ENCODE measurements around the gene INPP5A. TPM values are rescaled to one million over a fixed set of nuclear protein-coding genes. Genes with fewer than 3 reads are reported as not detected.

Gene INPP5A
- total and polyA plus RNA-seq, 2 donors (not counting 1 experiment from before 2014, with no cell fraction given), result 9.3 to 87.8 TPM

DNA sequence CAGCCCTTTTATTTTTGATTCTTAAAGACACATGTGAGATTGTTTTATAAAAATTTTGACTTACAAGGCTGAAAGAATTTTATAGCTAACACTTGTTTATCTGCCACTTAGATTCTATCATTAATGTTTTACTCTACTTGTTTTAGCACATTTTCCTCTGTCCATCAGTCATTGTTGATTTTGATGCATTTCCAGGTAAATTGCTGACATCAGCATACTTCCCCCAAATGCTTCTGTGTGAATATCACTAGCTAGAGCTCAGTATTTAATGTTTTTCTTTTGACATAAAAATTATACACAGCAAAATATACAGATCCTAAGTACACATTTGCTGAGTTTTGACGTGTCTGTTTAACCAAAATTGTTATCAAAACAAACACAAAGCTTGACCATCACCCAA is 43.0 kb downstream of the INPP5A start:
- ATAC-seq (ENCODE audit: low read depth) (no peak), DNase-seq (no peak)
- Histone ChIP-seq H3K4me2 (replicated peaks; ENCODE audit: low read depth, low read length, poor library complexity, severe bottlenecking) (peak overlapping the region; percentile 13), H3K79me2 (ENCODE audit: control insufficient read depth, insufficient read depth, low read length) (peaks cover 96% of the 10 kb centered on the region), H3K9me3 (ENCODE audit: control extremely low read depth in 1 of 3, control insufficient read depth in 2 of 3, insufficient read depth in 1 of 3, low read length in 2 of 3) (peaks cover 0 to 9% (median 0%) of the 10 kb centered on the region in 3 donors), H3K27me3 (replicated peaks in 1 of 4; ENCODE audit: control extremely low read depth in 1 of 4, control insufficient read depth in 3 of 4, insufficient read depth in 4 of 4, low read length in 3 of 4) (no peaks in the 10 kb centered on the region), H3K4me3 (ENCODE audit: control extremely low read depth in 1 of 5, extremely low read depth in 1 of 5, insufficient read depth in 1 of 5, low read depth in 2 of 5, low read length in 4 of 5) (no peak overlapping the region), H3K9ac (ENCODE audit: low read length) (no peak overlapping the region), H4K20me1 (ENCODE audit: control insufficient read depth, insufficient read depth, low read length, poor library complexity, severe bottlenecking) (peaks cover 44% of the 10 kb centered on the region), H3K27ac (ENCODE audit: low read length in 2 of 2) (peak overlapping the region in 1 of 2 donors; percentile 56), H3K36me3 (replicated peaks in 1 of 2; ENCODE audit: control extremely low read depth in 1 of 2, control insufficient read depth in 1 of 2, extremely low read depth in 1 of 2, insufficient read depth in 2 of 2, low read length in 1 of 2) (no peaks in the 10 kb centered on the region), H2AFZ (ENCODE audit: insufficient read depth, low read depth, low read length, poor library complexity, severe bottlenecking) (no peak overlapping the region), H3K4me1 (ENCODE audit: control insufficient read depth in 2 of 2, insufficient read depth in 2 of 2, low read length in 2 of 2) (peaks cover 28 to 43% of the 10 kb centered on the region in 2 donors)
- H3K27me3 Mint-ChIP-seq, result no peaks in the 10 kb centered on the region
- POLR2A ChIA-PET, result no interaction called here
- peaks cover 72% of the 10 kb centered on the region for H3K4me1 Mint-ChIP-seq
- no peaks in the 10 kb centered on the region for H3K9me3 Mint-ChIP-seq (ENCODE audit: insufficient read depth)
- WGBS (ENCODE audit: insufficient coverage), result 80% methylated on average over 1 of the region's 1 CpG
- intact Hi-C loops (cut with micrococcal nuclease), result no loop called here
- H3K27ac Mint-ChIP-seq, result peak overlapping the region; percentile 70
- H3K4me3 Mint-ChIP-seq, result peak overlapping the region; percentile 57
- CTCF ChIA-PET, result interaction anchor here (0.9 to 2.8 kb wide), 4 partner anchors 9 to 23 kb away, joined by 3 to 10 read pairs (median 4); no protein-coding TSS in a partner anchor
- no peak for TF ChIP-seq EZH2 (IDR thresholded peaks at IDR 0.05; ENCODE audit: borderline replicate concordance, insufficient read depth, low read depth, low read length, poor library complexity, severe bottlenecking)
- TF ChIP-seq, protein P1, sequence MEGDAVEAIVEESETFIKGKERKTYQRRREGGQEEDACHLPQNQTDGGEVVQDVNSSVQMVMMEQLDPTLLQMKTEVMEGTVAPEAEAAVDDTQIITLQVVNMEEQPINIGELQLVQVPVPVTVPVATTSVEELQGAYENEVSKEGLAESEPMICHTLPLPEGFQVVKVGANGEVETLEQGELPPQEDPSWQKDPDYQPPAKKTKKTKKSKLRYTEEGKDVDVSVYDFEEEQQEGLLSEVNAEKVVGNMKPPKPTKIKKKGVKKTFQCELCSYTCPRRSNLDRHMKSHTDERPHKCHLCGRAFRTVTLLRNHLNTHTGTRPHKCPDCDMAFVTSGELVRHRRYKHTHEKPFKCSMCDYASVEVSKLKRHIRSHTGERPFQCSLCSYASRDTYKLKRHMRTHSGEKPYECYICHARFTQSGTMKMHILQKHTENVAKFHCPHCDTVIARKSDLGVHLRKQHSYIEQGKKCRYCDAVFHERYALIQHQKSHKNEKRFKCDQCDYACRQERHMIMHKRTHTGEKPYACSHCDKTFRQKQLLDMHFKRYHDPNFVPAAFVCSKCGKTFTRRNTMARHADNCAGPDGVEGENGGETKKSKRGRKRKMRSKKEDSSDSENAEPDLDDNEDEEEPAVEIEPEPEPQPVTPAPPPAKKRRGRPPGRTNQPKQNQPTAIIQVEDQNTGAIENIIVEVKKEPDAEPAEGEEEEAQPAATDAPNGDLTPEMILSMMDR (IDR thresholded peaks at IDR 0.05), result no peak

DNA sequence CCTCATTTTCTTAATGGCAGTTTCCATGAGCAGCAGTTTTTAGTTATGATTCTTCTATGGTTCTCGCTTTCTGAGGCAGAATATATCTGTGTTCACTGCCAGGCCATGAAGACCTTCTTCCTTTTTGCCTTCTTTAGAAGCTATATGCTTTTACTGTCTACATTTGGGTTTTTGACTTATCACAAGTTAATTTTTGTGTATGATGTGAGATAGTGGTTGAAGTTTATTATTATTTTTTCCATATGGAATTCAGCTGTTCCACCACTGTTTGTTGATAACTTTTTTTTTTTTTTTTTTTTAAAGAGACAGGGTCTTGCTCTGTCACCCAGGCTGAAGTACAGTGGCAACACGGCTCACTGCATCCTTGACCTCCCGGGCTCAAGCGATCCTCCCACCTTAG is 44.5 kb downstream of the INPP5A start:
- Histone ChIP-seq H3K27ac (ENCODE audit: low read length in 2 of 2) (no peak overlapping the region), H2AFZ (ENCODE audit: insufficient read depth, low read depth, low read length, poor library complexity, severe bottlenecking) (no peak overlapping the region), H3K4me3 (ENCODE audit: control extremely low read depth in 1 of 5, extremely low read depth in 1 of 5, insufficient read depth in 1 of 5, low read depth in 2 of 5, low read length in 4 of 5) (no peak overlapping the region), H3K9ac (ENCODE audit: low read length) (no peak overlapping the region), H3K4me1 (ENCODE audit: control insufficient read depth in 2 of 2, insufficient read depth in 2 of 2, low read length in 2 of 2) (peaks cover 29 to 47% of the 10 kb centered on the region in 2 donors), H3K9me3 (ENCODE audit: control extremely low read depth in 1 of 3, control insufficient read depth in 2 of 3, insufficient read depth in 1 of 3, low read length in 2 of 3) (peaks cover 0 to 17% (median 0%) of the 10 kb centered on the region in 3 donors), H4K20me1 (ENCODE audit: control insufficient read depth, insufficient read depth, low read length, poor library complexity, severe bottlenecking) (peaks cover 37% of the 10 kb centered on the region), H3K36me3 (replicated peaks in 1 of 2; ENCODE audit: control extremely low read depth in 1 of 2, control insufficient read depth in 1 of 2, extremely low read depth in 1 of 2, insufficient read depth in 2 of 2, low read length in 1 of 2) (no peaks in the 10 kb centered on the region), H3K79me2 (ENCODE audit: control insufficient read depth, insufficient read depth, low read length) (peaks cover 96% of the 10 kb centered on the region), H3K4me2 (replicated peaks; ENCODE audit: low read depth, low read length, poor library complexity, severe bottlenecking) (no peak overlapping the region), H3K27me3 (replicated peaks in 1 of 4; ENCODE audit: control extremely low read depth in 1 of 4, control insufficient read depth in 3 of 4, insufficient read depth in 4 of 4, low read length in 3 of 4) (no peaks in the 10 kb centered on the region)
- Mint-ChIP-seq H3K27me3 (no peaks in the 10 kb centered on the region), H3K4me3 (no peak overlapping the region), H3K9me3 (ENCODE audit: insufficient read depth) (no peaks in the 10 kb centered on the region), H3K27ac (no peak overlapping the region), H3K4me1 (peaks cover 73% of the 10 kb centered on the region)
- POLR2A ChIA-PET, result interaction anchor here (0.6 to 1.3 kb wide), 3 partner anchors 10 to 18 kb away, joined by 3 to 4 read pairs (median 4); no protein-coding TSS in a partner anchor
- TF ChIP-seq, protein P1 (IDR thresholded peaks at IDR 0.05), result no peak
- TF ChIP-seq EZH2 (IDR thresholded peaks at IDR 0.05; ENCODE audit: borderline replicate concordance, insufficient read depth, low read depth, low read length, poor library complexity, severe bottlenecking), result no peak
- CTCF ChIA-PET, result interaction anchor here (0.7 kb wide), 1 partner anchor 21 kb away, joined by 5 read pairs; no protein-coding TSS in a partner anchor
- intact Hi-C loops (cut with micrococcal nuclease), result no loop called here
- no peak for ATAC-seq (ENCODE audit: low read depth)
- no peak for DNase-seq
- no CpG with 5 or more reads among the region's 4 CpGs for WGBS (ENCODE audit: insufficient coverage)
